ENCODE data around the gene COL7A1.

COL7A1 gene

GRCh38 chr3:48569808-48570450, 25.2 kb downstream of the COL7A1 start:
- H3K4me3 ChIP-seq (ENCODE audit: low read length in 2 of 2), result no peak overlapping the region
- no peak overlapping the region for H3K9ac ChIP-seq (ENCODE audit: low read length in 2 of 2)
- H3K36me3 ChIP-seq (ENCODE audit: control insufficient read depth in 2 of 2, insufficient read depth in 2 of 2, low read length in 2 of 2), result no peaks in the 10 kb centered on the region
- H3K4me1 ChIP-seq (ENCODE audit: control insufficient read depth, insufficient read depth, low read length), result no peaks in the 10 kb centered on the region
- H3K9me3 ChIP-seq (ENCODE audit: control insufficient read depth in 2 of 2, low read length in 2 of 2), result no peaks in the 10 kb centered on the region
- no peak overlapping the region for H3K27ac ChIP-seq (ENCODE audit: low read length)
- H3K27me3 ChIP-seq (ENCODE audit: control insufficient read depth in 1 of 2, insufficient read depth in 2 of 2, low read length in 2 of 2), result no peaks in the 10 kb centered on the region

GRCh38 chr3:48569400-48569799, 25.7 kb downstream of the COL7A1 start:
- Histone ChIP-seq H3K9me3 (ENCODE audit: control insufficient read depth in 2 of 2, low read length in 2 of 2) (no peaks in the 10 kb centered on the region), H3K27ac (ENCODE audit: low read length) (no peak overlapping the region), H3K4me1 (ENCODE audit: control insufficient read depth, insufficient read depth, low read length) (no peaks in the 10 kb centered on the region), H3K9ac (ENCODE audit: low read length in 2 of 2) (no peak overlapping the region), H3K4me3 (ENCODE audit: low read length in 2 of 2) (no peak overlapping the region), H3K36me3 (ENCODE audit: control insufficient read depth in 2 of 2, insufficient read depth in 2 of 2, low read length in 2 of 2) (no peaks in the 10 kb centered on the region), H3K27me3 (ENCODE audit: control insufficient read depth in 1 of 2, insufficient read depth in 2 of 2, low read length in 2 of 2) (no peaks in the 10 kb centered on the region)

- no peaks in the 10 kb centered on the region for H3K27me3 ChIP-seq (ENCODE audit: control insufficient read depth in 1 of 2, insufficient read depth in 2 of 2, low read length in 2 of 2)
- no peaks in the 10 kb centered on the region for H3K36me3 ChIP-seq (ENCODE audit: control insufficient read depth in 2 of 2, insufficient read depth in 2 of 2, low read length in 2 of 2)
- no peak overlapping the region for H3K4me3 ChIP-seq (ENCODE audit: low read length in 2 of 2)
- no peaks in the 10 kb centered on the region for H3K9me3 ChIP-seq (ENCODE audit: control insufficient read depth in 2 of 2, low read length in 2 of 2)
- no peak overlapping the region for H3K9ac ChIP-seq (ENCODE audit: low read length in 2 of 2)
- no peak overlapping the region for H3K27ac ChIP-seq (ENCODE audit: low read length)
- no peaks in the 10 kb centered on the region for H3K4me1 ChIP-seq (ENCODE audit: control insufficient read depth, insufficient read depth, low read length)
Measured at GRCh38 chr3:48568476-48568875, 26.7 kb downstream of the COL7A1 start.

DNA sequence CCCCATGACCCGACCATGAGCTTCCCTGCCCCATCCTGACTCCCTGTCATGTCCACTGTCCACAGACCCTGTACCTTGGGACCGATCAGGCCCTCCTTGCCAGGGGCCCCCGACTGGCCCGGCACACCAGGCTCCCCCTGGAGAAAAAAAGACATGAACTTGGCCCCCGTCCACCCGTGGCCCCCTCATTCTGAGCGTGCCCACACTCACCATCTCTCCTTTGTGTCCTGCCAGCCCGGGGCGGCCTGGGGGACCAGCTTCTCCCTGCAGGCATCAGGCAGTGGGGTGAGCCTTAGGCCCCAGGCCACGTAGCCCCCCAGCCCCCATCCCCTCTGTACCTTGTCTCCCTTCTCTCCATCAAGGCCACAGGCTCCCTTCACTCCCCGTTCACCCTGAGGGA, 27.6 kb downstream of the COL7A1 start:
- H3K4me3 ChIP-seq (ENCODE audit: low read length in 2 of 2), result no peak overlapping the region
- no peaks in the 10 kb centered on the region for H3K9me3 ChIP-seq (ENCODE audit: control insufficient read depth in 2 of 2, low read length in 2 of 2)
- no peaks in the 10 kb centered on the region for H3K4me1 ChIP-seq (ENCODE audit: control insufficient read depth, insufficient read depth, low read length)
- no peak overlapping the region for H3K27ac ChIP-seq (ENCODE audit: low read length)
- H3K36me3 ChIP-seq (ENCODE audit: control insufficient read depth in 2 of 2, insufficient read depth in 2 of 2, low read length in 2 of 2), result no peaks in the 10 kb centered on the region
- H3K27me3 ChIP-seq (ENCODE audit: control insufficient read depth in 1 of 2, insufficient read depth in 2 of 2, low read length in 2 of 2), result no peaks in the 10 kb centered on the region
- H3K9ac ChIP-seq (ENCODE audit: low read length in 2 of 2), result no peak overlapping the region

DNA sequence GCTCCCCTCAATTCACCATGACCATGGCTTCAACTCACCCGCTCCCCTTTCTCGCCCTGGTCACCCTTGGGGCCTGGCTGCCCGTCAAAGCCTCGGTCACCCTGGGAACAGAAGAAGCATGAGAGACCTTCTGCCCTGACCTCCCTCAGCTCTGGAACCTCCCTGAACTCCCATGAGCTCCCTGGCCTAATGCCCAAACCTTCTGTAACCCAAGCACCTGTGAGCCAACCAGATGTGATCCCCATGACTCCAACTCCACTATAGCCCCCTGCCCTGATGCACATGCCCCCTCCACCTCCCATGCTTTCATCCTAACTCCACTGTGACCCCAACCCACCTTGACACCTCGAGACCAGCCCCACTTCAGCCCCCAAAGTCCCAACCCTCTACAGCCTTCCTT, 28.0 kb downstream of the COL7A1 start:
- H3K4me3 ChIP-seq (ENCODE audit: low read length in 2 of 2), result no peak overlapping the region
- H3K27me3 ChIP-seq (ENCODE audit: control insufficient read depth in 1 of 2, insufficient read depth in 2 of 2, low read length in 2 of 2), result no peaks in the 10 kb centered on the region
- H3K4me1 ChIP-seq (ENCODE audit: control insufficient read depth, insufficient read depth, low read length), result no peaks in the 10 kb centered on the region
- no peaks in the 10 kb centered on the region for H3K9me3 ChIP-seq (ENCODE audit: control insufficient read depth in 2 of 2, low read length in 2 of 2)
- H3K27ac ChIP-seq (ENCODE audit: low read length), result no peak overlapping the region
- H3K36me3 ChIP-seq (ENCODE audit: control insufficient read depth in 2 of 2, insufficient read depth in 2 of 2, low read length in 2 of 2), result no peaks in the 10 kb centered on the region
- no peak overlapping the region for H3K9ac ChIP-seq (ENCODE audit: low read length in 2 of 2)

- H3K4me1 ChIP-seq (ENCODE audit: control insufficient read depth, insufficient read depth, low read length), result peaks cover 3% of the 10 kb centered on the region
- H3K27me3 ChIP-seq (ENCODE audit: control insufficient read depth in 1 of 2, insufficient read depth in 2 of 2, low read length in 2 of 2), result no peaks in the 10 kb centered on the region
- H3K4me3 ChIP-seq (ENCODE audit: low read length in 2 of 2), result no peak overlapping the region
- H3K36me3 ChIP-seq (ENCODE audit: control insufficient read depth in 2 of 2, insufficient read depth in 2 of 2, low read length in 2 of 2), result no peaks in the 10 kb centered on the region
- no peak overlapping the region for H3K27ac ChIP-seq (ENCODE audit: low read length)
- H3K9me3 ChIP-seq (ENCODE audit: control insufficient read depth in 2 of 2, low read length in 2 of 2), result no peaks in the 10 kb centered on the region
- no peak overlapping the region for H3K9ac ChIP-seq (ENCODE audit: low read length in 2 of 2)
Measured at GRCh38 chr3:48566401-48566760, 28.7 kb downstream of the COL7A1 start.

DNA sequence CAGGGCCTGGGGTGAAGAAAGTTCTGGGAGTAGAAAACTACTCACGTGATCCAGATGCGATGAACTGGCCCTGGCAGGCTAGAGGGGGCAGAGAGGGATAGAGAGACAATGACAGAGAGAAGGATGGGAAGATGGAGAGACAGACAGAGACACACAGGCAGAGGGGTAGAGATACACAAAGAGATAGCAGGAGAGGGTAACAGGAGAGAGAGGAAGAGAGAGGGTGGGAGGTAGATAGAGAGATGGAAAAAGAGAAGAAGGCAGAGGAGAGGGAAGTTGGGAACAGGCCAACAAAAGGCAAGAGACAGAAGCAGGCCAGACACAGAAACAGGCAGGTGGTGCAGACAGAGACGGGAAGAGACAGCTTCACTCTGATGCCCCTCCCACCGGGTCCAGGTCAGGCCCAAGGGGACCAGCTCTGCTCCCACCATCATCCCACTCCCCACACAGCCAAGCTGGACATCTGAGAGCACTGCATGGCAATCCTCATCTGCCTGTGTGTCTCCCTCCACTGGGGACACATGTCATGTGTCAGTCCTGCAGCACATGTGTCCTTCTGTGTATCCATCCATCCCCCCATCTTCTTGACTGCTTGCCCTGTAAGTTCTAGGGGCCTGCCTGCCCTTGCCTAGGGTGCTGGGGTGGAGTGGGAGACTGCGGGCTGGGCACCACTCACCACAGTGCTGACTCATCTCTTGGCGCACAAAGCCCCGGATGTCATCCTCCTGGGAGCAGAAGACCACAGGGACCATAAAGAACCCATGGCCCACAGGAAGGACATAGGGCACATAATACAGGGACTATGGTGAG, 29.3 kb downstream of the COL7A1 start:
- peaks cover 9% of the 10 kb centered on the region for H3K4me1 ChIP-seq (ENCODE audit: control insufficient read depth, insufficient read depth, low read length)
- no peaks in the 10 kb centered on the region for H3K9me3 ChIP-seq (ENCODE audit: control insufficient read depth in 2 of 2, low read length in 2 of 2)
- no peaks in the 10 kb centered on the region for H3K36me3 ChIP-seq (ENCODE audit: control insufficient read depth in 2 of 2, insufficient read depth in 2 of 2, low read length in 2 of 2)
- no peak overlapping the region for H3K9ac ChIP-seq (ENCODE audit: low read length in 2 of 2)
- H3K27me3 ChIP-seq (ENCODE audit: control insufficient read depth in 1 of 2, insufficient read depth in 2 of 2, low read length in 2 of 2), result no peaks in the 10 kb centered on the region
- H3K27ac ChIP-seq (ENCODE audit: low read length), result no peak overlapping the region
- no peak overlapping the region for H3K4me3 ChIP-seq (ENCODE audit: low read length in 2 of 2)

DNA sequence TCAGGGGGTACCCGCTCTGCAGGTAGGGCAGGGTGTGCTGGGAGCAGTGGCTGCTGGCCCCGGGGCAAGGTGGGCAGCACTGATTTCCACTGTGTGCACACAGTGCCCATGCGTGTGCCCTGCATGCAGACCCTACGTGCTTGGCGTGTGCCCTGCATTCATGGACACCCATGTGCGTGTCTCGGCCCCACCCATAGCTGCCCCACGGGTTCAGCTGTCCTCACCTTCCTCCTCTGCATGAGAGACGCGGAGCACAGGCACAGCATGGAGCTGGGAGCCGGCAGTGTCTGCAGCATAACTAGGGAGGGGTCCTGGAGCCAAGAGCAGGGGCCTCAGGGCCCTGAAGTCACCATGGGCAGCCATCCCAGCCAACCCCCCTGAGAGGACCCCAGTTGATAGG, 29.9 kb downstream of the COL7A1 start:
- H3K9ac ChIP-seq (ENCODE audit: low read length in 2 of 2), result no peak overlapping the region
- no peaks in the 10 kb centered on the region for H3K36me3 ChIP-seq (ENCODE audit: control insufficient read depth in 2 of 2, insufficient read depth in 2 of 2, low read length in 2 of 2)
- H3K9me3 ChIP-seq (ENCODE audit: control insufficient read depth in 2 of 2, low read length in 2 of 2), result no peaks in the 10 kb centered on the region
- no peak overlapping the region for H3K4me3 ChIP-seq (ENCODE audit: low read length in 2 of 2)
- H3K27me3 ChIP-seq (ENCODE audit: control insufficient read depth in 1 of 2, insufficient read depth in 2 of 2, low read length in 2 of 2), result no peaks in the 10 kb centered on the region
- peaks cover 15% of the 10 kb centered on the region for H3K4me1 ChIP-seq (ENCODE audit: control insufficient read depth, insufficient read depth, low read length)
- H3K27ac ChIP-seq (ENCODE audit: low read length), result no peak overlapping the region

- Histone ChIP-seq H3K27ac (ENCODE audit: low read length) (no peak overlapping the region), H3K9ac (ENCODE audit: low read length in 2 of 2) (no peak overlapping the region), H3K9me3 (ENCODE audit: control insufficient read depth in 2 of 2, low read length in 2 of 2) (no peaks in the 10 kb centered on the region), H3K27me3 (ENCODE audit: control insufficient read depth in 1 of 2, insufficient read depth in 2 of 2, low read length in 2 of 2) (no peaks in the 10 kb centered on the region), H3K36me3 (ENCODE audit: control insufficient read depth in 2 of 2, insufficient read depth in 2 of 2, low read length in 2 of 2) (no peaks in the 10 kb centered on the region), H3K4me3 (ENCODE audit: low read length in 2 of 2) (no peak overlapping the region), H3K4me1 (ENCODE audit: control insufficient read depth, insufficient read depth, low read length) (peaks cover 20% of the 10 kb centered on the region)
Measured at GRCh38 chr3:48564667-48565066, 30.5 kb downstream of the COL7A1 start.

GRCh38 chr3:48564022-48564421, 31.1 kb downstream of the COL7A1 start:
- Histone ChIP-seq H3K27ac (ENCODE audit: low read length) (no peak overlapping the region), H3K4me1 (ENCODE audit: control insufficient read depth, insufficient read depth, low read length) (peaks cover 26% of the 10 kb centered on the region), H3K36me3 (ENCODE audit: control insufficient read depth in 2 of 2, insufficient read depth in 2 of 2, low read length in 2 of 2) (no peaks in the 10 kb centered on the region), H3K9ac (ENCODE audit: low read length in 2 of 2) (no peak overlapping the region), H3K9me3 (ENCODE audit: control insufficient read depth in 2 of 2, low read length in 2 of 2) (no peaks in the 10 kb centered on the region), H3K27me3 (ENCODE audit: control insufficient read depth in 1 of 2, insufficient read depth in 2 of 2, low read length in 2 of 2) (no peaks in the 10 kb centered on the region), H3K4me3 (ENCODE audit: low read length in 2 of 2) (no peak overlapping the region)

DNA sequence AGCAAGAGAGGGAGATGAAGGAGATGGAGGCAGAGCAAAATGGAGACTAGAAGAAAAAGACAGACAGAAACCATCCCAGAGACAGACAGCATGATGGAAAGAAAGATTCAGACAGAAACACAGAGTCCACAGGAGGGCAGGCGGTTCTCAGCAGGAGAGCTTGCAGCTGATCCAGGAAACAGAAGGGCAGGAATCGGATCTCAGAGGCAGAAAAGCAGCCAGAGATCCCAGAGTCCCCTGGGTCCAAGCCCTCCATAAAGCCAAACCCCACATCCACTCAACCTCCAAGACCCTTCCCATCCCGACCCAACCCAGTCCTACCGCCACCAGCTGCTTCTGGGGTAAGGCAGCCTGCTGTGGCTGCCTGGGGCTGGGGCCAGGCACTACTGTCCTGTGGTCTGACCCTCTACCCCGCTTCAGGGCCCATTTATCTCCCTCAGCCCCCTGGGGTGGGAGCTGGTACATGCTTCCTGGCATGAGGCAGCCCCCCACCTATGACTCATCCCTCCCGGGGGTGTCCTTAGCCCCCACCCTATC, 31.7 kb downstream of the COL7A1 start, which contains the start of gene UCN2:
UCN2 (minus strand) TSS at position 400 of the 537 bp plus-strand sequence. CDS start 657 bp downstream, outside the sequence.
- H3K27me3 ChIP-seq (ENCODE audit: control insufficient read depth in 1 of 2, insufficient read depth in 2 of 2, low read length in 2 of 2), result no peaks in the 10 kb centered on the region
- H3K27ac ChIP-seq (ENCODE audit: low read length), result no peak within 1 kb of the TSS
- H3K9me3 ChIP-seq (ENCODE audit: control insufficient read depth in 2 of 2, low read length in 2 of 2), result no peaks in the 10 kb centered on the region
- no peak within 1 kb of the TSS for H3K4me3 ChIP-seq (ENCODE audit: low read length in 2 of 2)
- peaks cover 29% of the 10 kb centered on the region for H3K4me1 ChIP-seq (ENCODE audit: control insufficient read depth, insufficient read depth, low read length)
- no peaks in the 10 kb centered on the region for H3K36me3 ChIP-seq (ENCODE audit: control insufficient read depth in 2 of 2, insufficient read depth in 2 of 2, low read length in 2 of 2)
- no peak within 1 kb of the TSS for H3K9ac ChIP-seq (ENCODE audit: low read length in 2 of 2)
